GM19035 (cell line): Measurements from ENCODE around the gene COL3A1.

Source experiments
- ATAC-seq: cut with Tn5 transposase; IDR thresholded peaks from one replicate; pipeline ENCODE4 v1.9.1; 2021; ENCODE audit not compliant: unreplicated experiment

Gene COL3A1

DNA sequence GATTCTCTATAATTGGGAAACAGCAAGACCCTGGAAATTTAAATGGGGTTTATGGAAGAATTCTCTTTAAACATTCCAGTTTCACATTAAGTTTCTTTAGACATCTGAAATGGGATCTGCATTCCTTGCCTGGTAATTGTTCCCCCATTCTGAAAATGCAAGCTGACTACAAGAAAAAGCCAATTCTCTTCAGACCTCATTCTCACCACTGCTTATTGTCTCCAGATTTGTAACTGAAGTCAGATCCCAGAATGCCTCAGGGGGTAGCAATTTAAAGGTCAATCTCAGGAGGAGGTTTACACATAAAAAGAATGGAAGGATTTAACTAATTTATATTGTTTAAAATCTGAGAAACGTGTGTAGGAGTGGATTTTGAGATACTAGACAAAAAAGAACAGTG is 41.2 kb downstream of the COL3A1 start:
- no peak for ATAC-seq

DNA sequence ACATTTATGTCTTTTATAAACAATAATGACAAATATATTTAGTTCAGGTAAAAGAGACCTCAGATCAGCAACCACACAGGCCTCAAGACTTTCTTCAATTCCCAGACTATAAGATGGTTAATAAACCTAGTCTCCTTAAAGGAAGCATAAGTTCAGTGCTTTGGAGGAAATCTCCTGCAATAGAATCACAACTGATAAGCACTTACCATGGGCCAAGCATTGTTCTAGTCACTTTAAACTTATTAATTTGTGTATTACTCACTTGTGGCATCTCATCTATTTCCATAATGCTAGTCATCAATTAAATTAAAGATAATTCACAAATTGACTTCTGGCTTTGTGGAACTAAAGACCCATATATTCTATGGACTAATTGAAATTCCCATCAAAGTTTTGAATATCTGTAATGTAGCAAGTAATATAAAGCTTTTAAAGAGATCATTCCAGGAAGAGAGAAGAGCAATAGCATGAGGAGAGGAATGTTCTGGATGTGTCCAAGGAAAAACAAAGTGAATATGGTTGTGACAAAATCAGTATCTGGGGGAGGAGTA is 42.2 kb downstream of the COL3A1 start:
- ATAC-seq, result no peak

DNA sequence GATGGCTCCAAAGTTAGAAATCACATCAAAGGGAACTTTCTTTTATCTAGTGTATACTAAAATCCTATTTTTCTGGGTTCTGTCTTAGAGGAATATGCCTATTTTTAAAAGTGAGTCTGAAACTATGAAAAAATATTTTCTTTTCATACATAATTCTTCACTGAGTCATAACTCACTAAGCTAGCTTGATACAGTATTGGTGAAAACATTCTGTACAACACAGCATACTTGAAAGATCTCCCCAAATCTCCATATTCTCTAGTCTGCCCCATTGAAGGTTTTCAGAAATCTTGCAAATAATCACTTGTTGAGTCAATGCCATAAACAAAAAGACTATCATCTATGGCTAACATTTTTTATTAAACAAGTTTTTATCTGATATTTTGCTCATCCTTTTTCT is 44.5 kb downstream of the COL3A1 start:
- ATAC-seq, result no peak

DNA sequence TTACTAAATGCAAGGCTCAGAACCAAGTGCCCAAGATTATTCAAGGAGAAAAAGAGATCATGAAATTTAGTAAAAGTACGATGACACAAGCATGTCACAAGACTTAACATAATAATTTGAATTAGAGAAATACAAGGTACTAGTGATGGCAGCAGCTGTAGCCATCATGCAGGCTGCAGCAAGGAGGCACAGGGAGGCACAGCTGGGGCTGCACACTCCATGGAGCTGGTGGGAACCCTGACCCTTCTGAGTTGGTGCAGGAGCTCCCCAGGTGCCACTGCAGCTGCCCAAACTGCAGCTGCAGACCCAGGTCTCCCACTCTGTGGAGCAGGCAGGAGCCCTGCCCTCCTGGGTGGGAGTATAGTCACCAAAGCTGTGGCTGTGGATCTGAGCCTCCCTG is 46.0 kb downstream of the COL3A1 start:
- no peak for ATAC-seq

DNA sequence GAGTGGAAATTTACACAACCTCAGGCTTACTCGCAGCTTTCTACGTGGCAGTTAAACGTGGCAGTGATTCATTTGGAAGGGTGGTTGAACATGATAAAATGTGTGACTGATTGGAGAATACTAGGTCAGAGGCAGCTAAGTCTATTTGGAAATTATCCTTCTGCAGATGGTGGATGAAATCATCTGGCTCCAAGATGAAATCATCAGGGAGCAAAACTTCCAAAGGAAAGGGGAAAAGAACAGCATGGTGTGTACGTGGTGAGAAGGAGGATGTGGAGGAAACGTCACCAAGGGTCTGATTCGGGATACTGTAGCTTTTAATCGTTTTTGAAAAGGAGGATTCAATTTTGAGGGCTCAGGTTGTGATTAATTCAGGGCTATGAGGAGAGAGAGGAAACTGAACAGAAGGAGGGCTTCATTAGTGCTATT is 47.9 kb downstream of the COL3A1 start:
- no peak for ATAC-seq

DNA sequence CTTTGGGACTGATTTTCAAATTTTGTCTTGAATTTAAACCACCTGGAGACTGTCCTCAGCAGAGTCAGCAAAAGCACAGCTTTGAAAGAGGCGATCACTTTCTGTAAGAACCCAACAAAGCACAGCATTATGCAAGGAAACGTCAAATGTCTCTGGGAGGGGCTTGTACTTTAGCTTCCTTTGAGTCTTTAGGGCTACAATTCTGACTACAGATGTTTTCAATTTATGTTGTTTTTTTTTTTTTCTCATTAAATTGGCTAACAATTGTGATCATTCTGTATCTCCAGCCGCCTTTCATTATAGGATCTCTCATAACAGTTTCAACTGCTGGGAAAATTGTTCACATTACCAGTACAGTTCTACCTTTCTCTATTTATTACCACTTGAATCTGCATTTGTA is 48.3 kb downstream of the COL3A1 start:
- ATAC-seq, result no peak

DNA sequence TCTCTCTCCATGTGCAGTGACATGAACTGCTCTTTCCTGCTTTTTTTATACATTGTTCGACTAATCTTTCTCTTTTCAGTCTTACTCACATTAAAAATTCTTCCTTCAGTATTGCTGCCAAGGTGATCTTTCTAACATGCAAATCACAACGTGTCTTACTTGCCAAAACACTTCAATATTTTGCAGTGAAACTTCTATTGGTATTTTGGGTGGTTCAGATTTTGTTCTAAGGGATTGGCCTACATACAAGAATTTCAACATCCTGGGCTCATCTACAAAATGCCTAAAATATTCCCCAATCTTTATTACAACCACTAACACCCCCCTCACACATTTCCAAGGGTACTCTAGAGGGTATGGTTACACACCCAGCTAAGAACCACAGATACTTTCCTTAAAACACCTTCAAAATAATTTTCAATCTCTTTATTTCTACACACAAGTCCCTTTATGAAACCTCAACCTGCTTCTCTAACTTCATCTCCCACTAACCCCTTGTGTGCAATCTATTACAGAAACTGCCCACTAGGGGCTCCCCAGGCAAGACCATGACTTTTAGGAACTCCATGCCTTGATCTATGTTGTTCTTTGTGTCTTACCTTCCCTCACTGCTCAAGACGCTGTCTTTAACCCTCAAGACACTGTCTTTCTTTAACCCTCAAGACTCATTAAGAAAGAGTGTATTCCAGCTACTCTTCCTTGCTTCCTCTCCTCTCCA is 50.9 kb downstream of the COL3A1 start:
- no peak for ATAC-seq

DNA sequence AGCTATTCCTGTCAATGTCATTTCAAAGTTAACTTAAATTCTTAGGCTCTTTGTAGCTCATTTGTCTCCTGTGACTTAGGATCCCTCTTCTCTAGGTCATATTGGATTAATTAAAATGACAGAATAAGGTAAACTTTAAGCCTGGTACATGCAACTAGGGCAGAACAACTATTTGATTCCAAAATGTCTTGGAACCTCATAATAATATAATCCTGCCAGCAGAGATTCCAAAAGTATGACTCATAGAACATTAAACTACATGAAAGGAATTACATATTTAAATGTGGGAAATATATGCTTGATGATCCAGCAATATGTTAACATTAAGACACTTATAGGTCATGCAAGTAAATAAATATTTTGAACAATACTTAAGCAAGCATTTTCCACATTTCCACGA is 63.3 kb downstream of the COL3A1 start:
- ATAC-seq, result no peak

DNA sequence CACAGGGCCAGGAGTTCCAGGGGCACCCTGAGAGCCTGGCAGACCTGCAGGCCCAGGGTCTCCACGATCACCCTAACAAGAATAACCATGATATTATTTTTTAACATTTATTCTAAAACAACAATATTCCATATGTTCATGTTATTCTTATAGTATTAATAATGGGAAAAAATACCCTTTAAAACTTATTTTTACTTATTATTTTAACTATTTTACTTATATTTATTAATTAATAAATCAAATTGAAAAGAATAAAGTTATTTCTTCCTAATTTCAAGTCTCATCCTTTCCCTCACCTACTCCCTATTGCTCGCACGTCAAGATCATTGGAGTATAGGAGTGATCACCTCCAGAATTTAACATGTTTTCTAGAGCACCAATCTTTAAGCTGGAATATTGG is 71.7 kb downstream of the COL3A1 start:
- ATAC-seq, result no peak

DNA sequence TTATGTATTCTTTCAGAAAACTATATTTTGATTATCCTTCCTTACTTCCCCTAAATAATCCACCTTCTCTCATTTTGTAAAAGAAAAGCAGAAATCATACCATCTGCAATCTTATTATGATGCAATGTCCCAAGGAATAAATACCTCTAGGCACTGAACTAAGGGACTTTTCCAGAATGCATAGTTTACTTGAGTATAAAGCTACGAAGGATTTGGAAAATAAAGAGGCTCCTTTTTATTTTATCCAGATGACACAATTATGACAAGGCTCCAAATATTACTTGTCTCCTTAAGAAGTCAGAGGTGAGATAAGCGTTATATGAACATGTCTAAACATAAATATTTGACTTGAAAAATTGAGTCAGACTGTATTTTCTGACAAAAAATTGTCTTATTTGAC is 72.1 kb downstream of the COL3A1 start:
- no peak for ATAC-seq

DNA sequence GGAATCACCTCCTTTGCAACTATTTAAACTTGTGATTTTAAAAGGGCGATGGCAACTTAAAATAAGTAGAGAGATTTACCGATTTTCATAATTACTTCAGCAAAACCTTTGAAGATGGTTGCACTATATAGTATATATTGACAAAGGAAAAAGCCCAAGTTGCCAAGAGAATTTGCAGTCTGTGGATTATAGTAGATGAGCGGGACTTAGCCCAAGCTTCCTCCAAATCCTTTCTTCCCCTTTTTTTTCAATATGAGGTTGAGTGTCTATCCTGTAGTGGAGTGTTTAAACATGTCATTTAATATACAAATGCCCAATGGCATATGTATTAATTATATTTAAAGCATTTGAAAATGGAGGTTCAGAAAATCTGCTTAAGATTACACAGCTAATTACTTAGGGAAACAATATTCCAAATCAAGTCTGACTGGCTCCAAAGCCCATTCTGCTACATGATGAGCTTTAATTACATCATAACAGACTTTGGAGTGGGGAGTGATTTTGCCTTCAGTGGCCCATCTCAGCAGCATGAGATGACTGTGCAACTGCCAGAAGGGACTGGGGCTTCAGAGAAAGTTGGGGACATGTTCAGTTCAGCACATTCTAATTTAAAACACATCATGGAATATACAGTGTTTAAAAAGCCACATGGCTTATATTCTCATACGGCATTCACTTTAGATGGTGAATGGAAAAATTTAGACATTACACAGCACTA is 73.2 kb downstream of the COL3A1 start:
- no peak for ATAC-seq

DNA sequence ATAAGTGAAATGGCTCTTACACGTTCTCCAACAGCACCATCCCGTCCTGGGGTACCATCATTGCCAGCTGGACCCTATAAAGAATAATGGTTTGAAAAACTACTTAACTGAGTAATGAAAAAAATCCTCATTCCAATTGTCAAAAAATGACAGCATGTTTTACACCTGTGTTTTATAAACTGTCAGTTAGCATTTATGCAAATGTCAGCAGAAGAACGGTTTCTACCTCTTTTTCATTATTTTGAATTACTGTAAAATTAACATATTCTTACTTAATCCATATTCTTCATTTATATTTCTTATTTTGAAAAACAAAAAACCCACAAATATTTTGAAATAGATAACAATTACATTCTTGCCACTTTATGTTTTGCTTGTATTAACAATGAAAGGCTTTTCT is 74.0 kb downstream of the COL3A1 start:
- ATAC-seq, result no peak

DNA sequence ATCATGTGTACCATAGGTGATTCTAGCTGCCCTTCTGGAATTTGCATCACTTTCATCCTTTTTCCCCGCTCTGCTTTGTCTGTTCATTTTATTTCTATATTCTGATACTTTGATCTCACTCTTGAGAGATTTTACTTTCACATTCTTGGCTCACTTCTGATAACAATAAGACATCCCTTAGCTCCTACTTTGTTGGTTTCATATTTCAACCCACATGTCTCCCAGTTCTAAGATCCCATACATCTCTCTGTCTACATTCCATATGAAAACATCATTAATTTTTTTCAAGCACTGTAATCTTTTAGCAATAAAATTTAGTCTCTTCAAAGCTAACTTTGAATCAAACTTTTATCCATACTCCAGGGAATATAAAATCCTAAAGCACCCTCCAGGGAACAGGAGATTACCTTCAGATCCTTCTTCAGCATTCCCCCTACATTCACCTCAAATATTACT is 75.6 kb downstream of the COL3A1 start:
- no peak for ATAC-seq

DNA sequence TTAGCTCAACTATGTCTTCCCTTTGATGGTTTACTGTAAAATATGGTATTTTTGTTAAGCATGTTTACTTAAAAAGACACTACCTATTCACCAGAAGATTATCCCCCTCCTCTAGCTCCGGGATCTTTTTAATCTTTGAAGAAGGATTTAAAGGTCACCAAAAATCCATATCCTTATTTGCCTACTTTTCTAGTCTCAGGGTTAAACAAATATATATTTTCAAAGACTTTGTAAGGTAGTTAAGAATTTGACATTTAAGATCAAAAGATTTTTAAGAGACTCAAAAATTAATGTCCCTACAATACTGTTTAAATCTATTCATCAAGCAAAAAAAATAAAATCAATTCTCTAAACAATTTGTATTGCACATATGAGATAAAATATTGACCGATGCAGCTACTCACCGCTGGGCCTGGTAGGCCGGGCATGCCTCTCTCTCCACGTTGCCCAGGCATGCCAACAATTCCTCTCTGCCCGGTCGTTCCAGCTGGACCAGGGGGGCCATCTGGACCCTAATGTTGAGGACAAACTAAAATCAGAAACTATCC is 76.1 kb downstream of the COL3A1 start:
- ATAC-seq, result no peak

DNA sequence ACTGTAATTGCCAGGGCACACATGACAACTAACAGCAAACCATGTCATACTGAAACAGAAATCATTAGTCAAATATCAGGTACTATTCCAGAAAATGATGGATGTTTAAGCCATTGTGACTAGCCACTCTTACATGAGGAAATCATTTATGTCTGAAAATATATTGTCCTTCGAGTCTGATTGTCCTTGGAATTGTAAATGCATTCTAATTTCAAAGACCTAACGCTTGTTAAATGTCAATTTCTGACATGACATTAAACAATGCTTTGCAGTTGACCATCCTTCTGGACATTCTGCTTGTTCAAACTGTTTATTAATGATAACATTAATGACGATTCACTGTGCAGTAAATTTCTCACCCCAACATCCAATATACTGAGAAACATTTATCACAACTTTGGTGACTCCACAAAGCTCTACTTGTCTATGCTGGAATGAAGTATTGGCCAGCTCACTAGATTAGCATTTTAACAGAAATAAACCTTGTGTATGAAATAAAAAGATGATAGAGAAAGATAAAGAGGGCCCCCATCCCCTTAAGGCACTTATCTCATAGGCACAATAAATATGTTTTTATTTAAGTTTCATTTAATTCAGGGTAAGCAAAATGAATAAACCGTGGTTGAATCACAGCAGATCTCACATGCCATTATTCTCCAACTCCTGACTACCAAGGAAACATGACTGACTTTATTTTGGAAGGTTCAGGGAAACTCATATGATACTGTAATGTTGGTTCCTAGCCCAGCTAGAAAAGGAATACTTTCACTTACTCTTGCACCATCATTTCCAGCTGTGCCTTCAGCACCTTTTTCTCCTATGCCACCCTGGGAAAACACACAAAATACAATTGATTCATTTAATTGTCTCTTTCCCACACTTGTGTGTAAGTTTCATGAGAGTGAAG is 82.3 kb downstream of the COL3A1 start:
- ATAC-seq, result no peak

DNA sequence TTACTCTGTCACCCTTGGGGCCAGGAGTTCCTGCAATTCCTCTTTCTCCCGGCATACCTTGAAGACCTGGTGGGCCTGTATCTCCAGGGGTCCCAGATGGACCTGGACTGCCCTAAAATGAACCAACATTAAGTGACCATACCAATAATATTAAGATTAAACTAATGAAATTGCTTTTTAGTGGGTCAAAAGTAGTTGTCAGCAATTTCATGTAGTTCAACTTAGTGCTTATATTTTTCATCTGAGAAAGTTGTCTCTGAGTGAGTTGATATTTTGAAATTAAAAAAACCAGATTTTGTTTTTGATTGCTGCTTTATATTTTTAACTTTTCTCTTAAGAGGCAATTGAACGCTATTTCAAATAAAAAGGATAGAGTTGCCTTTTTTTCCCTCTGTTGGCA is 83.1 kb downstream of the COL3A1 start:
- no peak for ATAC-seq

DNA sequence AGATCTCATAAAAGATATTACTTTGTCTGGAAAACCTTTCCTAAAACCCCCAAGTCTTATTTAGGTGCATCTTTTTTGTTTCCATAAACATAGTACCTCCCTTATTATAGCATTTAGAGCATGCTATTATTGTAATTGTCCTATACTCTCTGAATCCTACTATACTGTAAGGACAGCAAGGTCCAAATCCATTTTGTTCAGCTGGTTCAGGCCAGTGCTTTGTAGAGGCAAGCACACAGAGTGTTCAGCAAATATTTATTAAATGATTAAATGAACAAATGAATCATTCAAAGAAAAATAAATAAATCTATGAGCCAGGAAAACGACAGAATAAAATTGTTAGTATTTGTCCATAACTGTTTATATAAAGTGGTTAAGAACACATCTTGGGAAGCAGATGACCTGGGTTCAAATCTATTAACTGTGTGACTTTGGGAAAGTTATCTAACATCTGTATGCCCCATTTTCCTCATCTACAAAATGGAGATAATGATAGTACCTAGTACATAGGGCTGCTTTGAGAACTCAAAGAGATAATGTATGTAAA is 86.0 kb downstream of the COL3A1 start:
- ATAC-seq, result no peak
